Fibroblast of lung (primary cell): ENCODE measurements around the gene CD40LG.

Experiments used
- EZH2 ChIP-seq: IDR thresholded peaks from 2 replicates; pipeline ENCODE4 v1.5.1; 2012; ENCODE audit warnings: low read length, control low read depth, mild to moderate bottlenecking; ENCODE audit errors: missing control alignments
- TF ChIP-seq, protein P1 (sequence below), 2 donors: IDR thresholded peaks in 1 of 2; conservative IDR thresholded peaks in 1 of 2; 1 replicate in 1 of 2; 2 replicates in 1 of 2; pipeline ENCODE4 v1.5.1; 2011 to 2012; ENCODE audit warnings: low read length in 2 of 2, control low read depth in 1 of 2, inconsistent platforms in 1 of 2, low read depth in 1 of 2, mild to moderate bottlenecking in 1 of 2

DNA sequence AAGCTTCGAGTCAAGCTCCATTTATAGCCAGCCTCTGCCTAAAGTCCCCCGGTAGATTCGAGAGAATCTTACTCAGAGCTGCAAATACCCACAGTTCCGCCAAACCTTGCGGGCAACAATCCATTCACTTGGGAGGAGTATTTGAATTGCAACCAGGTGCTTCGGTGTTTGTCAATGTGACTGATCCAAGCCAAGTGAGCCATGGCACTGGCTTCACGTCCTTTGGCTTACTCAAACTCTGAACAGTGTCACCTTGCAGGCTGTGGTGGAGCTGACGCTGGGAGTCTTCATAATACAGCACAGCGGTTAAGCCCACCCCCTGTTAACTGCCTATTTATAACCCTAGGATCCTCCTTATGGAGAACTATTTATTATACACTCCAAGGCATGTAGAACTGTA is 11.2 kb downstream of the CD40LG start:
- no peak for TF ChIP-seq EZH2
- TF ChIP-seq, protein P1, sequence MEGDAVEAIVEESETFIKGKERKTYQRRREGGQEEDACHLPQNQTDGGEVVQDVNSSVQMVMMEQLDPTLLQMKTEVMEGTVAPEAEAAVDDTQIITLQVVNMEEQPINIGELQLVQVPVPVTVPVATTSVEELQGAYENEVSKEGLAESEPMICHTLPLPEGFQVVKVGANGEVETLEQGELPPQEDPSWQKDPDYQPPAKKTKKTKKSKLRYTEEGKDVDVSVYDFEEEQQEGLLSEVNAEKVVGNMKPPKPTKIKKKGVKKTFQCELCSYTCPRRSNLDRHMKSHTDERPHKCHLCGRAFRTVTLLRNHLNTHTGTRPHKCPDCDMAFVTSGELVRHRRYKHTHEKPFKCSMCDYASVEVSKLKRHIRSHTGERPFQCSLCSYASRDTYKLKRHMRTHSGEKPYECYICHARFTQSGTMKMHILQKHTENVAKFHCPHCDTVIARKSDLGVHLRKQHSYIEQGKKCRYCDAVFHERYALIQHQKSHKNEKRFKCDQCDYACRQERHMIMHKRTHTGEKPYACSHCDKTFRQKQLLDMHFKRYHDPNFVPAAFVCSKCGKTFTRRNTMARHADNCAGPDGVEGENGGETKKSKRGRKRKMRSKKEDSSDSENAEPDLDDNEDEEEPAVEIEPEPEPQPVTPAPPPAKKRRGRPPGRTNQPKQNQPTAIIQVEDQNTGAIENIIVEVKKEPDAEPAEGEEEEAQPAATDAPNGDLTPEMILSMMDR (conservative IDR thresholded peaks at IDR 0.05 in 1 of 2, IDR thresholded peaks at IDR 0.05 in 1 of 2; ENCODE audit: low read depth in 1 of 2, low read length in 2 of 2) = no peak
